Measurements from ENCODE around the gene TBX19.

TBX19 gene

DNA sequence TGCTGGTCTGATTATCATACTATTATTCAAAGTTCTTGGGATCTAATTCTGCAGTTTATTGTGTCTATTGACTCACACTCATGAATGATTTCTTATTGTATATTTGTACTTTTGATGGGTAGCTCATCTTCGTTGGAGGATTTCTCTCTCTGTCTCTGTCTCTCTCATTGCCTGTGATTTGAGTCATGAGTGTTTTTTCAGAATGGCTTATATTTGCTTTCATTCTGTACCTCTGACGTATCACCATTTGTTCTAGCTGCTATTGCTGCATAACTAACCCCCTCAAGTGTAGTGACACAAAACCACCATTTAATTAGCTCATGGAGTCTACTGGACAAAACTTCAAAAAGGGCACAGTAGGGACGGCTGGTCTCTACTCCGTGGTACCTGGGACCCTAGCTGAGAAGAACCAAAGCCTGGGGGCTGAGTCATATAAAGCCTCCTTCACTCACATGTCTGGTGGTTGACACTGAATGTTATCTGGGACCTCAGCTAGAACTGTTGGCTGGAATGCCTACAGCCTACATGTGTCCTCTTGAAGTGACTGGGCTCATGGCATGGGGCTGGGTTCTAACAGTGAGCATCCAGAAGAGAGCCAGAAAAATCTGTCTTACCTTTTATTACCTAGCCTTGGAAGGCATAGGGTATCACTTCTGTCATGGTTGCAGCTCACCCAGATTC lies 44.2 kb downstream of the TBX19 start:
- no peak for DNase-seq

DNA sequence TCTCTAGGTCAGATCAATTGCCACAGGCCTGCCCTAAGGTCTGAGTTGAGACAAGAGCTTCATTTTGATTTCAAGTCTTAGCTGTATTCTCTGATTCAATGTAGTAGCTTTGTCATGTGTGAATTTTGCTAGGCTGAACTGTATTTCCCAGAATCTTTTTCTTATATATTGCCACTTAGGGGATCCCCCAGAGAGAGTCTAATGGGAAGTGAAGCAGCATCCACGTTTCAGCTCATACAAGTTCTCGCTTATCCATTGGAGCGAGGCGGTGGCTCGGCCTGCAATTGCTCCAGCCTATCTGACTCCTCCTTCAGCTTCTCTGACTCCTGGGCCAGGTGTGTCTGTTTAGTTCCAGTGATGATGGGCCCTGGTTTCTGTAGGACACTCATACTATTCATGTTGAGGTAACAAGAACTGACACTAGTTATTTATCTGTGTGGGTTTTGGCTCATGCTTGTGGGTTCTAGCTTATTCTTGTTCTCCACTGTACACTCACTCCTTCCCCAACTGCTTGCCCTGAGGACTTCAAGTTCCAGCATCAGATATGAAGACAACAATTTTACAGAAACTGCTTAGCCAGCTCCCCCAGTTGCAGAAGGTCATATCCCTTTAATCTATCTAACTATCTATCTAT lies 48.2 kb downstream of the TBX19 start:
- DNase-seq = no peak

DNA sequence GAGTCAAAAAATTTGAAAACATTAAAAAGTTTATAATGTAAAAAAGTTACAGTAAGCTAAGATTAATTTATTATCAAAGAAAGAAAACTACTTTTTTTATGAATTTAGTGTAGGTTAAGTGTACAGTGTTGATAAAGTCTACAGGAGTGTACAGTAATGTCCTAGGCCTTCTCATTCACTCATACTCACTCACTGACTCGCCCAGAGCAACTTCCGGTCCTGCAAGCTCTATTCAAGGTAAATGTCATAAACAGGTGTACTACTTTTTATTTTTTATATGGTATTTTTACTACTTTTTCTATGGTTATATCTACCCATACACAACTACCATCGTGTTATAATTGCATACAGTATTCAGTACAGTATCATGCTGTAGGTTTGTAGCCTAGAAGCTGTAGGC lies 49.6 kb downstream of the TBX19 start:
- DNase-seq = no peak

DNA sequence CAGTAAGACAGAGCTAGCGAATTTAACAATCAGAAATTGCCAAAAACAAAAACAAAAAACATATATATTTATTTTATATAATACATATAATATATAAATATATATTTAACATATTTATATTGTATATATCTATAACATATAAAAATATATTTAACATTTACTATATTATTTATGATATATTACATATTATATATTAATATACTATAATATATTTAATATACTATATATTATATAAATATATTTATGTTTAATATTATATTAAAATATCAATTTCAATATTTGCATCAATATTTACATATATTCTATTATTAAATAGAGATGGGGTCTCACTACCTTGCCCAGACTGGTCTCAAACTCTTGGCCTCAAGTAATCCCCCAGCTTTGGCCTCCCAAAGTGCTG lies 50.9 kb downstream of the TBX19 start:
- DNase-seq = no peak

DNA sequence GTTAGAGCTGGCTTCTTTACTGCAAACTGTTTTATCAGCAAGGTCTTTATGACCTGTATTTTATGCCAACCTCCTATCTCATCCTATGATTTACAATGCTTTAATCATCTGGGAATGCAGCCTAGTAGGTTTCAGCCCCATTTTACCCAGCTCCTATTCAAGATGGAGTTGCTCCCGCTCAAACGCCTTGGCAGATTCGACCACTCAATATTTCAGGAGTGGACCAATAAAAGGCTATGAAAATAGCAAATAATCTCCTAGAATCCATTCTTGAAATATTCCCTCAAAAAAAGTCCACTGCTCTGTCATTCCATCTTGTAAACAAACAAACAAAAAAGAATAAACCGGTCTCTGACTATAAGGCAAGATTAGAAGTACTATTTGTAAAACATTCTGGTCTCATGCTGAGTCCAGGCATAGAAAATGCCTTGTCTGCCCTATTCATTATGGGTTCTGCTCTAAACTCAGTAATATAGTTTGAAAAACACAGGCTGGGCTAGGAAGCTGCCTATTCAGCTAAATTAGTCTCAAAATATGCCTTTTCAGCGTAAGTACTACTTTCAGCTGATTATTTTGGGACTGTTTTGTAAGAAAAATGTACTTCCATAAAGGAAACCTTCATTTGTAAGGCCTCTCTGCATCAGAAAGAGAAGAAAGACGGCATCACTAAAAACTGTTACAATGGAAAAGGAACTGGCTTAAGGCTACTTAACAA lies 53.0 kb downstream of the TBX19 start:
- DNase-seq = no peak

DNA sequence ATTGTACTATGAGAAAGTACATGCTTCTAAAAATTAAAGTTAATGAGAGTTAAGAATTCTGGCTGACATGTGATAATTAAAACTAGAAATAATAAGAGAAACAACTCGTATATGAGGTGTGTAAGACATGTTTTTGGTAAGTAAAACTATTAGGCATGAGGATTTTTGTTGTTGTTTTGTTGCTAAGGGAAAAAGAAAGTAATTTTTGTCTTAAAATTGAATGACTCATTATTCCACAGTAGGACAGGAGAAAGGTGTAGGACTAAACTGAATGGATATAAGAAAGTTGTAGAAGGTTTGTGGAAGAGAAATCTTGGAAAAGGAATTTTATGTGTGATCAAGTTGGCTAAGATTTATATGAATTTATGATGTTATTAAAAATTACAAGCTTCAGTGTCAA lies 54.8 kb downstream of the TBX19 start:
- no peak for DNase-seq

DNA sequence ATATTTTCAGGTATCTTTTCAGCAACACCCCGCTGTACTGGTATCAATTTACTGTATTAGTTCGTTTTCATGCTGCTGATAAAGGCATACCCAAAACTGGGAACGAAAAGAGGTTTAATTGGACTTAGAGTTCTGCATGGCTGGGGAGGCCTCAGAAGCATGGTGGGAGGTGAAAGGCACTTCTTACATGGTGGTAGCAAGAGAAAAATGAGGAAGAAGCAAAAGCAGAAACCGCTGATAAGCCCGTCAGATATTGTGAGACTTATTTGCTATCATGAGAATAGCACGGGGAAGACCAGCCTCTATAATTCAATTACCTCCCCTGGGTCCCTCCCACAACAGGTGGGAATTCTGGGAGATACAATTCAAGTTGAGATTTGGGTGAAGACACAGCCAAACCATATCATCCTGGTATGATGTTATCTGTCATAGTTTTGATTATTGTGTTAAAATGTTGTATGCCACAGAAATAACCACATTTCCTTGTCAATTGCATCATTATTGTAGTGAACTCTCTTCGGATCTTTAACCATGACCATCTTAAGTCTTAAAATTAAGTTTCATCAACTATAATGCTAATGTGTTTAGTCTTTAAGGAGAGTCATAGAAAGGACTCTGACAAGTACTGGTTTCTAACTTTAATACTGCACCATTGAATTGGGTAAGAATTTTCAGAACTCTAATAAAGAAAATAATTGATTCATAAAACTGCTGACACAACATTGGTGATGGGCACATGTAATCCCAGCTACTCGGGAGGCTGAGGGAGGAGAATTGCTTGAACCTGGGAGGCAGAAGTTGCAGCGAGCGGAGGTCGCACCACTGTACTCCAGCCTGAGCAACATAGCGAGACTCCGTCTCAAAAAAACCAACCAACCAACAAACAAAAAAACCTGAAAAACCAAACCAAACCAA lies 58.2 kb downstream of the TBX19 start:
- no peak for DNase-seq

DNA sequence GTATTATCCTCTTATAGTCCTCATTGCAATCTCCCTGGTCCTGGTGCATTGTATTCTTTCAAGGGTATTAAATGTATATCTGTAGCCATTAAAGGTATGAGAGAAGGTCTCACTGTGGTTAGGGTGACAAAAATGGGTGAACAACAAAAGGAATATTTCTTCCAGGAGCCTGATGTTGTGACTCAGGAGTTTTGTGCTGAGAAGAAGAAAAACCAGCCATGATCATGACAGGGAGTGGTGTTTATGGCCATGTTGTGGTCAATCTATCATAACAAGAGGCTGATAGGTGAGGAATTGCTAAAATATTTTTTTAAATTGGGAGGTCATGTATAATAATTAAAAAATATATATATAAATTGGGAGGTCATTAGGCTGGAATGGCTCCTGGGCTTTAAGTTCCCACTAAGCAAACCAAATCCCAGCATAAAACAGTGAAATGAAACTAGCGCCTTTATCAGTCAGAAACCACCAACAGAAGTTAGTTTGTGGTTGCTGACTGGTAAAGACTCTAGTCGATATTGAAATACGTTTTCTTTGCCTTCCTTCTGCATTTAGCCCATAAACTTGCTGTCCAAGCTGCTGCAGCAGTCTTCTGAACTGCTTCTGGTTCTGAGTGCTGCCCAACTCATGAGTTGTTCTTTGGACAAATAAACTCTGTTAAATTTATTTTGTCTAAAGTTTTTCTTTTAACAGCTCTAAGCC lies 60.3 kb downstream of the TBX19 start:
- no peak for DNase-seq

DNA sequence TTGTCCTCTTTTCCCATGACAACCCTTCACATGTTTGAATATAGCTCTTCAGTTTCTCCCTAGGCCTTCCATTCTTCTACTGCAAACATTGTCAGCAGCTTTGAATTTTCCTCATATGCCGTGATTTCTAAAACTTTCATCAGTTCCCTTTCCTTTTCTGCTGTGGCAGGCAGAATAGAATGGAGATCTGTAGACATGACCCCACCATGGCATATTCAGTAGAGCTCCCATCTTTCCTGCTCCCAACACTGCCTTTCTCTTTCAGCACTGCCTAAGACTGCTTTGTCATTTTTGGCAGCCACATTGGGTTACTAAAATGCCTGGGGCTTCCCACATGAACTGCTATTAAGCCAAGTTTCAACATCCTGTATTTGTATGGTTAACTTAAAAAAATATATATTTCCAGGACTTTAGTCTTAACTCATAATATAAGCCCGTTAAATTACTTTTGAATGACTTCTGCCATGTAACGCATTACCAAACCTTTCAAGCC lies 60.9 kb downstream of the TBX19 start:
- DNase-seq = no peak

DNA sequence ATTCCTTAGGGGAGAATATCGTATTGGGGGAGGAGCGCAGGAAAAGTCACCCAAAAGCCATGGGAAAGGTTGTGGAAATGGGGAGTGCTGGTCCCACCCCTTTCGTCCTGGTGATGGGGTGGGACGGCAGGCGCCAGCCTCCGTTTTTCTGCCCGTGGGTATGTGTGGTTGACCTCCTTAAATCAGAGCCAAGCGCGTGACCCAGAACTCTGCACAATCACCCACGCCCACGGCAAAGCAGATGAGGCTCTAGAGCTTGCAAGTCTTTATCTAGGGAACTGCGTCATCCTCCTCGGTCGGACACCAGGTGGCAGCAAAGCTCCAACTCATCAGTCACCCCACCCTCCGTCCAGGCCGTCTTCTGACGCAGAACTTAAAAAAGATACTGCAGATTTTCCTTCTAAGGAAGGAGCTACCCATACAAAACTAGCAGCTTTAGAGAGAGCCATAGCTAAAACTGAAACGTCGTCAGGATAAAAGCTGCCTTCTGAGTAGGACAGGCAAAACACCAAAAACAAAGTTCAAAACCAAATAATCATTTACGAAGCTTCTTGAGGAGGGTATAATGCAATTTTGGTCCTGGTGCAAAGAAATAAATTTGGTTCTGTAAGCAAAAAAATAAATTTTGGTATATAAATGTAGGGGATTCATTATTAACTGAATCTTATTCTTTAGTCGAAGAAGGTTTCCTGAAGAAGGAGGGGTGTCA lies 62.0 kb downstream of the TBX19 start:
- peak; percentile 56 for DNase-seq

DNA sequence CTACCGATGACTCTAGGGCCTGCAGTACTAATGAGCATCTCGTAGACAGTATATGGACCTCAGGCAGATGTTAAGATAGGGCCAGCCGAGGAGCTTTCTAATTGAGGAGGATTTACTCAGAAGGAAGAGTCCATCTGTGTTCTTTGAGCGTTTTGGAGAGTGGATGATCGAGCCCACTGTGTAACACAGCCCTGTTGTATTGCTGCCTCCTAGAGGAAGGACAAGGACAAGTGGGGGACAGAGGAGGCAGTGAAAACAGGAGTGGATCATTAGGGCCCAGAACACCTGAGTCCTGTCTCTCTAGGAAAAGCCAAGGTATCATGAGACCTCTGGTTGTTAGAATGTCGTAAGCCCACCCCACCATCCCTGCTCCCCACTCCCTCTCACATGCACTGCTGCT lies 62.9 kb downstream of the TBX19 start:
- no peak for DNase-seq

DNA sequence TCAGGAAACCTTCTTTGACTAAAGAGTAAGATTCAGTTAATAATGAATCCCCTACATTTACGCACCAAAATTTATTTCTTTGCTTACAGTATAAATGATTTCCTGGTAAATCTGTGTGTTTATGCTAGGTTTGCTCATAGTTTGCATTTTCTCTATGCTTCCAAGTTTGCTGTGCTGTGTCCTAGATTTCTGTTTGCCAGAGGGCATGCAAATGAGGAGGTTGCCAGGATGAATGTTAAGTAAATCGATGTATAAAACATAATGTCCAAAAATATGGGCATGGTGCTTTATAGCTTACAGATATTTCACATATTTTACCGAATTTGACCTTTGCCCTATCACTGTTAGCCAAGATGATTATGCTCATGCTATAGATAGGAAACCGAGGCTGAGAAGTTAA lies 63.8 kb downstream of the TBX19 start:
- DNase-seq = no peak

DNA sequence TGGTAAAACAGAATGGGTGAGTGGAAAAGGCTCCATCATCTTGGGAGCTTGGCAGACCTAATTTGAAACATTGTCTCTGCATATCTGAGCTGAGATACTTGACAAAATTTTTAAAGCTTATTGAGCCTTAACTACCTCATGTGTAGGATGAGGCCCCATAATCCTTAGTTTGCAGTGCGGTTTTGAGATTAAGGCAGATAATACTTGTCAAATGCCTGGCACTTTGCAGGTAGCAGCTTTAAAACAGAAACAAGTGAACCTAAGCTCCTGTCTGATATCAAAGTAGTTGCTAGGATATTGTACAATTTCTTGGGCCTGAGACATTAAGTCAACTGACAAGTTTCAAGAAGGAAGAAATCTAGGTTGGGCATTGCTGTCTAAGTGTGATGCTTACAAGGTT lies 65.3 kb downstream of the TBX19 start:
- DNase-seq = no peak

DNA sequence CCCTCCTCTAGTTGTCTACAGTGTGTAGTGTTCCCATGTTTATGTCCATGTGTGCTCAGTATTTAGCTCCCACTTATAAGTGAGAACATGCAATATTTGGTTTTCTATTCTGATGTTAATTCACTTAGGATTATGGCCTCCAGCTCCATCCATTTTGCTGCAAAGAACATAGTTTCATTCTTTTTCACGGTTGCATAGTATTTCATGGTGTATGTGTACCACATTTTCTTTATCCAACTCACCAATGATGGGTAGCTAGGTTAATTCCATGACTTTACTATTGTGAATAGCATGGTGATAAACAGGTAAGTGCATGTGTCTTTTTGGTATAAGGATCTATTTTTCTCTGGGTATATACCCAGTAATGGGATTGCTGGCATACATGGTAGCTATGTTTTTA lies 67.0 kb downstream of the TBX19 start:
- no peak for DNase-seq

DNA sequence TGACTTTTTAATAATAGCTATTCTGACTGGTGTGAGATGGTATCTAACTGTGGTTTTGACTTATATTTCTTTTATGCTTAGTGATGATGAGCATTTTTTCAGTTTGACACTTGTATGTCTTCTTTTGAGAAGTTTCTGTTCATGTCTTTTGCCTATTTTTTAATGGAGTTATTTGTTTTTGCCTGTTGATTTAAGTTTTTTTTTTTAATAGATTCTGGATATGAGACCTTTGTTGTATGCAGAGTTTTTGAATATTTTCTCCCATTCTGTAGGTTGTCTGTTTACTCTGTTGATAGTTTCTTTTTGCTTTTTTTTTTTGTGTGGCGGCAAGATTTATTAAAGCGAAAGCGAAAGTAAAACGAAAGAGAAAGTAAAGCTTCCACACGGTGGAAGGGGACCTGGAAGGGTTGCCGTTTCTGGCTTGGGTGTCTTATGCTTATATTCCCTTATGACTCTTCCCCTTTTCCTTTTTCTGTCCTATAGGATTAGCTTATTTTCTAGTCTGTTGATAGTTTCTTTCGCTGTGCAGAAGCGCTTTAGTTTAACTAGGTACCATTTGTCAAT lies 67.6 kb downstream of the TBX19 start:
- no peak for DNase-seq

DNA sequence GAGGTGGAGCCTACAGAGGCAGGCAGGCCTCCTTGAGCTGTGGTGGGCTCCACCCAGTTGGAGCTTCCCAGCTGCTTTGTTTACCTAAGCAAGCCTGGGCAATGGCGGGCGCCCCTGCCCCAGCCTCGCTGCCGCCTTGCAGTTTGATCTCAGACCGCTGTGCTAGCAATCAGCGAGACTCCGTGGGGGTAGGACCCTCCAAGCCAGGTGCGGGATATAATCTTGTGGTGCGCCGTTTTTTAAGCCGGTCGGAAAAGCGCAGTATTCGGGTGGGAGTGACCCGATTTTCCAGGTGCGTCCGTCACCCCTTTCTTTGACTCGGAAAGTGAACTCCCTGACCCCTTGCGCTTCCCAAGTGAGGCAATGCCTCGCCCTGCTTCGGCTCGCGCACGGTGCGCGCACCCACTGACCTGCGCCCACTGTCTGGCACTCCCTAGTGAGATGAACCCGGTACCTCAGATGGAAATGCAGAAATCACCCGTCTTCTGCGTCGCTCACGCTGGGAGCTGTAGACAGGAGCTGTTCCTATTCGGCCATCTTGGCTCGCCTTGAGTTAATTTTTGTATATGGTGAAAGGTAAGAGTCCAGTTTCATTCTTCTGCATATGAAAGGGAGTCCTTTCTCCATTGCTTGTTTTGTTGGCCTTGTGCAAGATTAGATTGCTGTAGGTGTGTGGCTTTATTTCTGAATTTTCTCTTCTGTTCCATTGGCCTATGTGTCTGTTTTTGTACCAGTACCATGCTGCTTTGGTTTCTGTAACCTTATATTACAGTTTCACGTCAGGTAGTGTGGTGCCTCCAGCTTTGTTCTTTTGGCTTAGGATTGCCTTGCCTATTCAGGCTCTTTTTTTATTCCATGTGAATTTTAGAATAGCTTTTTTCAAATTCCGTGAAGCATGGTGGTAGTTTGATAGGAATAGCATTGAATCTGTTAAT lies 73.9 kb downstream of the TBX19 start:
- DNase-seq = peak; percentile 6

DNA sequence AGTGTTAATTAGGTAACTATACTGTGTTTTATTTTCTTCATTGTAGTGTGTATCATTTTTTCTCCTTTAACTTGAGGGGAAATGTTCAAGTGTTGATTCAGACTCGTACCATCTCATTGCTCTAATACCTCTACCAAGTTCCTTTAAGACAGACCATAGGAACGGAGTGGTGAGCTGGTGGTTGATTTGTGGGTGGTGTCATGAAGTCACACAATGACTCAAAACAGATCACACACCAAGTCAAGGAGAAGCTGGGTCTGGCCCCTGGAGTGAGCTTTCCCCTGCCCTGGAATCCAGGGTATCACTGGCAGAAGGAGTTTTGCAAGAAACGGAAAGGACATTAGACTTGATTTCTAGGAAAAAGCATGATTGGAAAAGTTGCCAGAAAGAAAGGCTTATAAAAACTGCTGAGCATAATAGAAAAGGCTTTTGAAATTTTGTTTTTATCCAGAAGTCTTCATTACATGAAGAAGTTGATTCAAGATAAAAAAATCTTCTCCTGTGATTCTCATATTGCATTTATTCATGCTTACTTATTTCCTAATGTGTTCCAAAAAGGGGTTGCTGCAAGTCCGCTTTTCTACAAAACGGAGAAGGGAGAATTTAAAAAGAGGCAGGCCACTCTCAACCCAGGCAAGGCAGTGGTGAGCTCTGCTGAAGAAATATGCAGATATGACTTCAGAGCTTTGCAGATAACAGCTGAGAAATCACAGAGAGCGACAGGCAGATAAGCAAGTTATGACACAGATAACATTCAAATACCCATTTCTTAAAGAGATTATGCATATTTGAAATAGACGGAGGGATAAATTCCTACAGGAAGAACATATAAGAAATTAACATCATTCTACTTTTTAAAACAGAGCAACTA lies 79.7 kb downstream of the TBX19 start:
- no peak for DNase-seq

DNA sequence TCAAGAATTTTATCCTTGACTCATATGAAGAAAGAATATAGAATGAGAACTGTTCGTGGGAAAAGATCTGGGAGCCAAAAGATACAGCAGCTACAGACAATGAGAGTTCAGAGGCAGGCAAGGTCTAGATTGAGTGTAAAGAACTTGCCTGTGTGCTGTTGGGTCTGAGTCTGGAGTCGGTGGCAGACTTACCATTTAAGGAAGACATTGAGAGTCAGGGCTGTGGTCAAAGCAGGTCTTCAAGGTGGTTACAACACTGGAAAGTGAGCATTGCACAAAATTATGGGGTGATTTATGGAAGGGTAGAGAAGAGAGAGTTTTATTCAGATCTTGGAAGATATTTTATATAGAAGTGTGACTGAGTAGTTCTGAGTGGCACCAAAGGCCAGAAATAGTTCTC lies 80.6 kb downstream of the TBX19 start:
- DNase-seq = no peak

DNA sequence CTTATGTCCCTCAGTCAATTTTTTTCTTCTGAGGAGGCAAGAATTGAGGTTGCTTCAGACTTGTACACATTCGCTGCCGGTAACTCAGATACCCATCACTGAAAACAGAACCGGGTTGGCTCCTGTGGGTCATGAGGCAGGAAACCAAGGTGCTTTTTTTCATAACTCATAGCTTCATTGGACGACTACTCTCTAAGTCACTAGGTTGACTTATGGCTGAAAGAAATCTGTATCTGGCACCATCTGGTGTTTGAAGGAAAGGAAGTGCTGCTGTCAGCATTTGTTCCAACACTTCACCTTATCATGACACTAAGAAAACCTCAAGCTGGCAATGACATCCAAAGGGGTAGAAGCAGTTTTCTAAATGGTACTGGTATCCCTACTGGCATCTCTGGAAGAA lies 82.3 kb downstream of the TBX19 start:
- no peak for DNase-seq

Data from NCI-H2029 (cell line).